Endothelial cell of umbilical vein (primary cell): ENCODE data around the gene RBM6. TPM values are rescaled to one million over a fixed set of nuclear protein-coding genes. Genes with fewer than 3 reads are reported as not detected.

Experiments used
- BruUV-seq: library from RNA; stranded (reverse); fragments of 400-500 nt; replicated peaks from 2 replicates; lab custom pipeline; 2021; lab: Mats Ljungman, UMichigan
- CTCF ChIA-PET: fragments of 300-600, 350-600 bp; sonication (Branson Sonifier 250); formaldehyde crosslinking; loops from one replicate; lab custom pipeline; 2021; ENCODE audit warnings: antibody characterized with exemption, inconsistent platforms; lab: Charles Lee
- POLR2A ChIA-PET: fragments of 300-600, 350-600 bp; sonication (Branson Sonifier 250); formaldehyde crosslinking; loops from one replicate; lab custom pipeline; 2021; ENCODE audit warnings: antibody characterized with exemption, inconsistent platforms; lab: Charles Lee
- DNase-seq: peaks from one replicate; pipeline ENCODE4 v3.0.0-alpha.2; 2011; ENCODE audit warnings: low read depth, low spot score
- FAIRE-seq: peaks from 2 replicates; lab custom pipeline; 2011; peaks lifted over from hg19 to GRCh38; lab: Jason Lieb, UNC
- H2AFZ ChIP-seq: 2 replicates; pipeline ENCODE4 v1.6.0; 2012; ENCODE audit warnings: low read depth, low read length, control low read depth, inconsistent platforms
- H3K27ac ChIP-seq: 2 replicates; pipeline ENCODE4 v1.5.1; 2011; ENCODE audit warnings: low read depth, mild to moderate bottlenecking, control low read depth, low read length, moderate library complexity; ENCODE audit not compliant: insufficient read depth
- H3K27me3 ChIP-seq, 2 experiments: 2 replicates each; pipeline versions ENCODE4 v1.6.0 to v1.6.1; 2011; ENCODE audit warnings: low read length in 2 of 2, mixed read lengths in 1 of 2; ENCODE audit not compliant: control insufficient read depth in 2 of 2, insufficient read depth in 2 of 2
- H3K36me3 ChIP-seq, 2 experiments: 2 replicates in 1 of 2; 3 replicates in 1 of 2; pipeline ENCODE4 v1.5.1; 2011; ENCODE audit warnings: low read length in 2 of 2, mild to moderate bottlenecking in 1 of 2, moderate library complexity in 1 of 2; ENCODE audit not compliant: control insufficient read depth in 2 of 2, insufficient read depth in 2 of 2; ENCODE audit errors: extremely low read depth in 1 of 2
- H3K4me1 ChIP-seq: 3 replicates; pipeline ENCODE4 v1.5.1; 2011; ENCODE audit warnings: mild to moderate bottlenecking, low read length; ENCODE audit not compliant: control insufficient read depth, insufficient read depth; ENCODE audit errors: extremely low read depth
- H3K4me2 ChIP-seq: 2 replicates; pipeline ENCODE4 v1.6.1; 2011; ENCODE audit warnings: low read length, control low read depth, mixed read lengths; ENCODE audit not compliant: insufficient read depth
- H3K4me3 ChIP-seq, 3 experiments: fragments of 200-600 bp in 1 of 3; sonication (generic), shearing (Covaris generic) in 1 of 3; replicated peaks in 1 of 3; 2 replicates each; pipeline ENCODE4 v1.5.1; 2011 to 2016; ENCODE audit warnings: control low read depth in 3 of 3, low read length in 3 of 3, mild to moderate bottlenecking in 2 of 3, inconsistent platforms in 1 of 3, low read depth in 1 of 3, moderate library complexity in 1 of 3; ENCODE audit not compliant: insufficient read depth in 1 of 3
- H3K79me2 ChIP-seq: 2 replicates; pipeline ENCODE4 v1.6.0; 2012; ENCODE audit warnings: low read length, inconsistent platforms; ENCODE audit not compliant: control insufficient read depth, insufficient read depth
- H3K9ac ChIP-seq: replicated peaks from 2 replicates; pipeline ENCODE3; 2011; ENCODE audit warnings: low read length, control low read depth; ENCODE audit not compliant: insufficient read depth; ENCODE audit errors: extremely low read depth
- H3K9me1 ChIP-seq: replicated peaks from 3 replicates; pipeline ENCODE4 v1.6.0; 2011; ENCODE audit warnings: mild to moderate bottlenecking, low read length; ENCODE audit not compliant: control insufficient read depth, insufficient read depth; ENCODE audit errors: extremely low read depth
- H3K9me3 ChIP-seq: replicated peaks from 2 replicates; pipeline ENCODE4 v1.5.1; 2012; ENCODE audit warnings: low read length, inconsistent platforms; ENCODE audit not compliant: control insufficient read depth, insufficient read depth
- H4K20me1 ChIP-seq: replicated peaks from 2 replicates; pipeline ENCODE3; 2011; ENCODE audit warnings: mild to moderate bottlenecking, low read length; ENCODE audit not compliant: control insufficient read depth, insufficient read depth; ENCODE audit errors: extremely low read depth
- EZH2 ChIP-seq: IDR thresholded peaks from 2 replicates; pipeline ENCODE4 v1.6.1; 2012; ENCODE audit warnings: borderline replicate concordance, low read depth, mild to moderate bottlenecking, moderate library complexity, low read length, inconsistent platforms; ENCODE audit not compliant: severe bottlenecking
- FOS ChIP-seq: IDR thresholded peaks from 2 replicates; pipeline ENCODE4 v1.6.1; 2011; ENCODE audit warnings: mild to moderate bottlenecking, low read length, moderate library complexity, borderline replicate concordance; ENCODE audit not compliant: insufficient read depth
- GATA2 ChIP-seq: IDR thresholded peaks from 2 replicates; pipeline ENCODE4 v1.7.0; 2011; ENCODE audit warnings: low read depth, mild to moderate bottlenecking, moderate library complexity, mixed read lengths, low read length; ENCODE audit not compliant: insufficient read length, insufficient read depth
- JUN ChIP-seq: IDR thresholded peaks from 2 replicates; pipeline ENCODE4 v1.6.1; 2011; ENCODE audit warnings: borderline replicate concordance, low read depth; ENCODE audit not compliant: insufficient read length, insufficient read depth
- MYC ChIP-seq: IDR thresholded peaks from one replicate; pipeline ENCODE4 v1.6.1; 2011; ENCODE audit warnings: mild to moderate bottlenecking, low read depth, low read length
- POLR2A ChIP-seq: IDR thresholded peaks from 2 replicates; pipeline ENCODE4 v1.6.1; 2012; ENCODE audit warnings: low read depth, mild to moderate bottlenecking, control low read depth, low read length
- POLR2AphosphoS5 ChIP-seq: IDR thresholded peaks from 2 replicates; pipeline ENCODE4 v1.6.1; 2012; ENCODE audit warnings: low read depth, mild to moderate bottlenecking, control low read depth, low read length, moderate library complexity; ENCODE audit not compliant: insufficient read depth
- dilution Hi-C: fragments of 300-500 bp; cut with MboI; formaldehyde crosslinking; loops from one replicate; pipeline ENCODE4 v1.15.0; 2019; ENCODE audit warnings: low sequenced_read_pairs; ENCODE audit not compliant: extremely low pct_ligation_motif_present
- intact Hi-C: fragments of 100-400 bp; cut with micrococcal nuclease; formaldehyde crosslinking; loops from one replicate; pipeline ENCODE4 v1.10.0; 2022
- polyA plus RNA-seq, 4 experiments: library from polyadenylated mRNA; depleted of rRNA in 3 of 4; stranded (reverse) in 3 of 4; unstranded in 1 of 4; fragments of >200 nt; gene quantifications; 2 replicates each; pipeline versions ENCODE4 v1.2.1 to v1.2.3, GENCODE V29; 2011 to 2012; ENCODE audit warnings: missing spikeins in 1 of 4
- total RNA-seq: library from RNA; stranded (reverse); gene quantifications from 2 replicates; pipeline ENCODE4 v1.2.3, GENCODE V29; 2021
- TF ChIP-seq, protein P1 (sequence below): IDR thresholded peaks from 2 replicates; pipeline ENCODE4 v1.6.1; 2011; ENCODE audit not compliant: insufficient read depth, insufficient read length
- TF ChIP-seq, protein P2 (sequence below), 2 donors: IDR thresholded peaks; 1 replicate in 1 of 2; 2 replicates in 1 of 2; pipeline ENCODE4 v1.5.1; 2011; ENCODE audit warnings: low read length in 2 of 2, mild to moderate bottlenecking in 2 of 2, moderate library complexity in 2 of 2, control low read depth in 1 of 2, inconsistent platforms in 1 of 2, low read depth in 1 of 2; ENCODE audit not compliant: insufficient read depth in 1 of 2; ENCODE audit errors: extremely low read depth in 1 of 2

The RBM6 gene
- total and polyA plus RNA-seq, 2 donors (not counting 3 experiments of a cell fraction or from before 2014, with no cell fraction given) = 30.4 to 94.5 TPM

DNA sequence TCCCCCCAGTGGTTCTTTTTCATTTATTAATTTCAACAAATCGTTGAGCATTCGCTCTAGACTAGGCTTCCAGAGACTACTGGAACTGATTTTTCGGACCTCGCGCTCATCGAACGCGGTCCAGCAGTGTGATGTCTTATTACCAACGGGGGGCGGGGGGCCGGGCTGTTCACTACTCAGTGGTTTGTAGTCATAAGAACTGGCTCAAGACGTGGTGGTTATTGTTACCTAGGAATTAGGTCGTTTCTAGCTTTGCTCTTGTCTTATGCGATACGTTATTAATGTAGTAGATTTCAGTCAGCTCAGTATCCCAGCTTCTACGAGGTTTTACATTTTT is 149.6 kb downstream of the RBM6 start:
- peak overlapping the region; percentile 90 for H3K27ac ChIP-seq
- intact Hi-C loops = loop anchor here (5.0 to 10.0 kb wide), 3 partner anchors 145 to 365 kb away; partner anchors contain the start of genes GMPPB, INKA1 and RBM6
- H3K4me3 ChIP-seq = peak overlapping the region; percentile 62 to 82 (median 82)
- H3K9ac ChIP-seq = peak overlapping the region; percentile 99
- peaks cover 24 to 33% of the 10 kb centered on the region in 2 experiments for H3K36me3 ChIP-seq
- H3K4me2 ChIP-seq = peak overlapping the region; percentile 83
- no TSS peak for BruUV-seq
- ChIA-PET POLR2A (interaction anchor here (0.6 kb wide), 1 partner anchor 766 kb away, joined by 3 read pairs; no protein-coding TSS in a partner anchor), CTCF (interaction anchor here (0.9 to 1.5 kb wide), 6 partner anchors 12 to 388 kb away, joined by 3 to 4 read pairs (median 4); no protein-coding TSS in a partner anchor)
- H2AFZ ChIP-seq = no peak overlapping the region
- no peaks in the 10 kb centered on the region for H3K27me3 ChIP-seq
- H3K9me3 ChIP-seq = no peaks in the 10 kb centered on the region
- dilution Hi-C loops = no loop called here
- H3K79me2 ChIP-seq = peaks cover 46% of the 10 kb centered on the region
- TF ChIP-seq POLR2AphosphoS5 = peak; percentile 25
- TF ChIP-seq POLR2A = no peak
- TF ChIP-seq, protein P1, sequence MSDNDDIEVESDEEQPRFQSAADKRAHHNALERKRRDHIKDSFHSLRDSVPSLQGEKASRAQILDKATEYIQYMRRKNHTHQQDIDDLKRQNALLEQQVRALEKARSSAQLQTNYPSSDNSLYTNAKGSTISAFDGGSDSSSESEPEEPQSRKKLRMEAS = no peak
- TF ChIP-seq GATA2 = no peak
- no peak for TF ChIP-seq JUN
- peaks cover 14% of the 10 kb centered on the region for H3K4me1 ChIP-seq
- H4K20me1 ChIP-seq = peaks cover 3% of the 10 kb centered on the region
- FAIRE-seq = peak; percentile 15
- H3K9me1 ChIP-seq = no peaks in the 10 kb centered on the region
- DNase-seq = no peak

DNA sequence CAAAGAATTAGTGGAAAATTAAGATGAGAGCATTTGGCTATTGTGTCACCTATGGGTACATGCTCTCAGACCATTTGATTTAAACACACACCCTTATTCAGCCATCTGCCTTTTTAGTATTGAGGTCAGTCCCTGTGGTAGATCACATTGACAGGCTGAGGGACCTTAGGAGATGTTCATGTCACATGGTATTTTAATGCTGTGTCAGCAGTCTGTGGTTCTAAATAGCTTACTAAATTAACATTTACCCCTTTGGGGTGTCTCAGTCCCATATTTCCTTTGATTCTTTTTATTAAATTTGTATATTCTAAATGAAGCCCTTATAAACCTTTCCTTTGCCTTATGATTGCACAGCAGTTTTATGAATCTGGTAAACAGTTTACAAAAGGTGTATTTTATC is 151.0 kb downstream of the RBM6 start:
- Histone ChIP-seq H2AFZ (no peak overlapping the region), H4K20me1 (peaks cover 8% of the 10 kb centered on the region), H3K27ac (no peak overlapping the region), H3K9ac (no peak overlapping the region), H3K4me2 (peak overlapping the region; percentile 83), H3K36me3 (peaks cover 32 to 42% of the 10 kb centered on the region in 2 experiments), H3K4me1 (peaks cover 14% of the 10 kb centered on the region), H3K79me2 (peaks cover 58% of the 10 kb centered on the region), H3K4me3 (peak overlapping the region in 1 of 3 experiments; percentile 82), H3K9me1 (no peaks in the 10 kb centered on the region), H3K27me3 (no peaks in the 10 kb centered on the region), H3K9me3 (no peaks in the 10 kb centered on the region)
- intact Hi-C loops (no loop called here), dilution Hi-C loops (no loop called here)
- CTCF ChIA-PET = interaction anchor here (1.3 kb wide), 2 partner anchors 11 to 17 kb away, joined by 3 to 4 read pairs; no protein-coding TSS in a partner anchor
- TF ChIP-seq EZH2 = no peak
- no peak for TF ChIP-seq POLR2A
- no peak for TF ChIP-seq GATA2
- TF ChIP-seq FOS = no peak
- TF ChIP-seq POLR2AphosphoS5 = no peak
- TF ChIP-seq JUN = no peak
- TF ChIP-seq, protein P1 = no peak
- TF ChIP-seq, protein P2, sequence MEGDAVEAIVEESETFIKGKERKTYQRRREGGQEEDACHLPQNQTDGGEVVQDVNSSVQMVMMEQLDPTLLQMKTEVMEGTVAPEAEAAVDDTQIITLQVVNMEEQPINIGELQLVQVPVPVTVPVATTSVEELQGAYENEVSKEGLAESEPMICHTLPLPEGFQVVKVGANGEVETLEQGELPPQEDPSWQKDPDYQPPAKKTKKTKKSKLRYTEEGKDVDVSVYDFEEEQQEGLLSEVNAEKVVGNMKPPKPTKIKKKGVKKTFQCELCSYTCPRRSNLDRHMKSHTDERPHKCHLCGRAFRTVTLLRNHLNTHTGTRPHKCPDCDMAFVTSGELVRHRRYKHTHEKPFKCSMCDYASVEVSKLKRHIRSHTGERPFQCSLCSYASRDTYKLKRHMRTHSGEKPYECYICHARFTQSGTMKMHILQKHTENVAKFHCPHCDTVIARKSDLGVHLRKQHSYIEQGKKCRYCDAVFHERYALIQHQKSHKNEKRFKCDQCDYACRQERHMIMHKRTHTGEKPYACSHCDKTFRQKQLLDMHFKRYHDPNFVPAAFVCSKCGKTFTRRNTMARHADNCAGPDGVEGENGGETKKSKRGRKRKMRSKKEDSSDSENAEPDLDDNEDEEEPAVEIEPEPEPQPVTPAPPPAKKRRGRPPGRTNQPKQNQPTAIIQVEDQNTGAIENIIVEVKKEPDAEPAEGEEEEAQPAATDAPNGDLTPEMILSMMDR (IDR thresholded peaks at IDR 0.05; ENCODE audit: extremely low read depth in 1 of 2, insufficient read depth in 1 of 2, low read depth in 1 of 2, low read length in 2 of 2) = no peak
- TF ChIP-seq MYC = no peak
- BruUV-seq = no TSS peak
- FAIRE-seq = no peak
- DNase-seq = no peak
- POLR2A ChIA-PET = interaction anchor here (1.4 kb wide), 1 partner anchor 151 kb away, joined by 6 read pairs; no protein-coding TSS in a partner anchor
